Stimulated activated CD4-positive, alpha-beta T cell treated with anti-CD3 and anti-CD28 coated beads, Interleukin-2, amount 100 ng/mL, for 24 hours (primary cell): ENCODE measurements around the gene CLBA1.

Source experiments
- DNase-seq, 2 donors: peaks; one replicate each; pipeline ENCODE4 v3.0.0-alpha.2; 2020

CLBA1 gene

DNA sequence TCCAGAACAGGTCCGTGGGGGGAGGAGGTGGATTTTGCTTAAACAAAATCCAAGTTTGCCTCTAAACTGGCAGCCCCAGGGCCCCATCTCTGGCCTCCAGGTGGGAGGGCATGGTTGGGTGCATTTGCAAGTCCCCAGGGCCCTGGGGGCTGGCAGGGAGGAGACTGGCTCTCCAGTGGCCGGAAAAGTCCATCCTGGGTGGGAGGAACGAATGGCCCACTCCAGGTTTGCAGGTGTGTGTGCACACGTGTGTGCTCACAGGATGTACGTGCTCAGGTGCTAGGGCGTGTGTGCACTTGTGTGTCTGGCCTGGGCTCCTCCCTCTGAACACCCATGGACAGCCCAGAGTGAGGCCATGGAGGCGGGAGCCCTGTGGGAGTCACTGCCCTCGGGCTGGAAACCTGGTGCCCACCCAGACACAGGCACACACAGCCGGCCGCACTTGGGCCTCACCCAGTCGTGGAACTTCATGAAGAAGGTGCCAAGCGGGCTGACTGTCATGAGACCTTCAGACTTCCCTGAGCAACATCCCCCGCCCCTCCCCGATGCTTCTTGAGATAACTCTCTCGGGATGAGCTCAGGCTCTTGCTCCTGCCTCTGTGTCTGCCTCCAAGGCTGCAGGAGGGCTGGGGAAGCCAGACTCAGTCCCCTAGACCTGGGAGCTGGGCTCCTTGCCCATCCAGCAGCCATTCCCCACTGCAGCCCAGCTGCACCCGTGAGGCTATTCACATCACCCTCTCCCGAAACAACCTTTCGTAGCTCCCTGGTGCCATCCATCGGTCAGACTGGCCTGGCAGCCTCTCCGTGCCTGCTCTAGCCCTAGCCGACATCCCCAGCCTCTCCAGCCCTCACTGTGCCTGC lies 16.8 kb upstream of the CLBA1 start:
- no peak for DNase-seq

DNA sequence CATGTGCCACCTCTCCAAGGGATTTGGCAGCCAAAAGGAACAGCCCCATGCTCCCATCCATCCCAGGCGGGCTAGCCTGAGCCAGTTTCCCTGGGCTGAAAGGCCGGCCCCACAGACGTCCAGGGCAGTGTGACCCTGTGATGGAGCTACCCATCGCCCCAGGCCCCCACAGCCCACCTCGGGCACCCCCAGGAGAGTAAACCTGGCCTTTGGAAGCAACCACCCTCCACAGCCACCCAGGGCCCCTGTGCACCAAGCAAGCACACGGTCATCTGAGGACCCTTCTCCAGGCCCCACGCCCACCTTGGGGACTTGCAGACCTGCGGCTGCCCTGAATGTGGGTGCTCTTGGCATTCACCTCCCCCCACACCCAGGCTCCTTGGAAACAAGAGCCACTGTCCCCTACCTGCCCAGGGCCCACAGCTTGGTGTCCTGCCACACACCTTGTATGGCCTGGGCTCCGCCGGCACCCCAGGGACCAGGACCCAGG lies 15.8 kb upstream of the CLBA1 start:
- DNase-seq = no peak

- no peak for DNase-seq
Observed at GRCh38 chr14:104970231-104971068, 15.1 kb upstream of the CLBA1 start.

GRCh38 chr14:104971447-104972240 lies 13.9 kb upstream of the CLBA1 start:
- DNase-seq = no peak

DNA sequence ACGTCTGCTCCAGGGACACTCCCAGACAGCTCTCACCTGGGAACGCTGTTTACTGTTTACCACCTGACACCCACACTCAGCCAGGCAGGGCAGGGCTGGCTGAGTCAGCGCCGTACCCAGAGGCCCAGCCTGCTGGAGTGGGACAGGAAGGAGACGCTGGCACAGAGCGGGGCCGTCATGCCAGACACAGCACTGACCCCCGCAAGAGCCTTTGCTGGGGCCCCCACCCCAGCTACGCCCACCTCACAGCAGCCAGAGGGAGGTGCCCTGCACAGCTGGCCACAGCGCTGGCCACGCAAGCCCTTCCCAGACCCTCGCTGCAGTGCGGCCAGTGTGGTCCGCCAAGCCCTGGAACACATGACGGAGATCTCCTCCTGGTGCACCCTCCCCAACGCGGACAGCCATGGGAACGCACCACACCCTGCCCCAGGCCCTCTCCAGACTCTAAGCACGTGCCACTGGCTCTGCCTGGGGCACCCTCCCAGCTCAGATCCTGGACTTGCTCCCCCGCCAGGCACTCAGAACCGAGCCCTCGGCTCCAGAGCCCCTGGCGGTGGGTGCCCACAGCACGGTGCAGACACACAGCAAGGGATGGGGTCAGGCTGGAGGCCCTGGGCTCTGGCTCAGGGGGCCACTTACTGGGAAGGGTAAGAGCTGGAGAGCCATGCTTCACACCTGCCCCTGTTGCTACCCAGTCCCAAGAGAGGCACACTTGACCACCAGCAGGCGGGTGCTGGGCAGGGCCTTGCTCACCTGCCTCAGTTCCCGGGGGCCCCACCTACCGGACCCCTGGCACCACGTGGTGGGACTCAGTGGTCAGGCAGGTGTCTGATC lies 13.1 kb upstream of the CLBA1 start:
- no peak for DNase-seq

- no peak for DNase-seq
Observed at GRCh38 chr14:104973135-104973384, 12.5 kb upstream of the CLBA1 start.

DNA sequence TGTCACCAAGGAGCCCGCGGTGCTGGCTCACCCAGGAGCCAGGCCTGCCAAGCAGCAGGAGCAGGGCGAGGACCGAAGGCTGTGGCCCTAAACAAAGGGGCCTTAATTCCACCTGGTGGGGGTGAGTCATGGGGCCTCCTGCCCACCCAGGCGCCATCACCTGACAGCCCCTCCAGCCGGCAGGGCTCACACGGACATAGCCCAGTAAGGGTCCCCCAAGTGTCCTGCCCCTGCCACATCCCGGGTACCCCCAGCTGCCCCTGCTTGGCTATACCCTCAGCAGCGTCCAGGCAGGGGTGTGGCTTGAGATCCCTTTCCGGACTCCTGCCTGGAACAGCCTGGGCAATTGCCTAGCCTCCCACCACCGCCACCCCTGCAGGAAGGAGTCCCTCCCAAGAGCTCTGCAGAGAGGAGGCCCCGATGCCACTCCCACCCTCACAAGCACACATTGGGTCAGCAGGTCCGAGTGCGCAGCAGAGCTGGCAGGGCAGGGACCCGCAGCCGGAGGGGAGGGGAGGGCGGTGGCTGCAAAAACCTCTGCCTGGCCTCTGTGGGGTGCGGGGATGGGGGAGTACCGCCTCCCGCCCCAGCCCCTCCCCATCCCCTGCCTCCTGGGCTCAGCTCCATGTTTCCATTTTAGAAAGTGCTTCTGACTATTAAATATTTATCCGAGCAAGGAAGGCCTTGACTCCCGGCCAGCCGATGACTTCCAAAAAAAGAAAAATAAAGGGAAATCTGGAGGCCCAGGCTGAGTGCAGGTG lies 12.0 kb upstream of the CLBA1 start:
- no peak for DNase-seq

DNA sequence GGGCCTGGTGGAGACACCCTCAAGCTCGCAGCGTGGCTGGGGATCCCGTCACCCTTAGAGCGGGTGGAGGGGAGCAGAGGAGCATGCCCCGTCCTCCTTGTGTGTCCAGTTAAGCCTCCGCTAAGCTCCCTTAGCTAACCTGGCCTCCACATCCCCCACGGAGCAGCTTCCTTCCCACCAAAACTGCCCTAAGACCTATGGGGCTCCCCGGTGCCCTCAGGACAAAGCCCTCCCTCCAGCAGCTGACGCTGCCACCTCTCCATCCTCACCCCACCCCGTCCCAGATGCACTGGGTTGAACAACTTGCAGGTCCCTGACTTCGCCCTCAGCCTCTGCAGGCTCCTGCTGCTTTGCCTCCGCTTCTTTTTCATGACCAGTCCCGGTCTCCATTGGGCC lies 11.4 kb upstream of the CLBA1 start:
- DNase-seq = no peak

GRCh38 chr14:104974665-104975390 lies 10.8 kb upstream of the CLBA1 start:
- DNase-seq = no peak

DNA sequence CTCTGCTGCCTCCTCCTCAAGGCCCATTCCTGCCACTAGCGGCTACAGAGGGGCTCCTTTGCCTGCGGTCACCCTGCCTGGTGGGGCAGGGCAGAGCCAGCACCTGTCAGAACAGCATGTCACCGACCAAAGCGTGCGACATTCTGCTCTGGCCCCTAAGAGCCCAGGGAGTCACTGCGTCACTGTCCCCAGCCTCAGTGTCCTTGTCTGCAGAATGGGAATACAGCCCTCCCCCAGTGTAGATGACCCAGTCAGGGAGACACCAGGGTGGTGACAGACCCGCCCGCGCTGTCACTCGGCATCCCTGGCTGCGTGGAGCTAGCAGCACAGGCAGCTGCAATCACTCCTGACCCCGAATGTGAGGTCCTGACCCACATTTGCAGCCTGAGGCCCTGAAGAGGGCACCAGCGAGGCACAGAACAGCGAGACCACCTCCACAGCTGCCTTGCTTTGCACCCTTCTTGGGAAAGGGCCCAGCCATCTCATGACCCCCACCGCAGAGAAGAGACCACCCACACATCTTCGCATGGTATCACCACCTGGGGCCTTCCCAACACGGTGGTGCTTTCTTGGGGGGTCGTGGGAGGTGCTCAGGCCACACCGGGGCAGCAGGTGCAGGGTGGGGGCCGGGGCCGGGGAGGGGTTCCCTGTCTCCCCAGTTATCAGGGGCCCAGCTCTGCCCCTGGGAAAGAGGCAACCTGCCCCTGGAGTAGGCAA lies 9.9 kb upstream of the CLBA1 start:
- peak in 1 of 2 donors; percentile 35 for DNase-seq

DNA sequence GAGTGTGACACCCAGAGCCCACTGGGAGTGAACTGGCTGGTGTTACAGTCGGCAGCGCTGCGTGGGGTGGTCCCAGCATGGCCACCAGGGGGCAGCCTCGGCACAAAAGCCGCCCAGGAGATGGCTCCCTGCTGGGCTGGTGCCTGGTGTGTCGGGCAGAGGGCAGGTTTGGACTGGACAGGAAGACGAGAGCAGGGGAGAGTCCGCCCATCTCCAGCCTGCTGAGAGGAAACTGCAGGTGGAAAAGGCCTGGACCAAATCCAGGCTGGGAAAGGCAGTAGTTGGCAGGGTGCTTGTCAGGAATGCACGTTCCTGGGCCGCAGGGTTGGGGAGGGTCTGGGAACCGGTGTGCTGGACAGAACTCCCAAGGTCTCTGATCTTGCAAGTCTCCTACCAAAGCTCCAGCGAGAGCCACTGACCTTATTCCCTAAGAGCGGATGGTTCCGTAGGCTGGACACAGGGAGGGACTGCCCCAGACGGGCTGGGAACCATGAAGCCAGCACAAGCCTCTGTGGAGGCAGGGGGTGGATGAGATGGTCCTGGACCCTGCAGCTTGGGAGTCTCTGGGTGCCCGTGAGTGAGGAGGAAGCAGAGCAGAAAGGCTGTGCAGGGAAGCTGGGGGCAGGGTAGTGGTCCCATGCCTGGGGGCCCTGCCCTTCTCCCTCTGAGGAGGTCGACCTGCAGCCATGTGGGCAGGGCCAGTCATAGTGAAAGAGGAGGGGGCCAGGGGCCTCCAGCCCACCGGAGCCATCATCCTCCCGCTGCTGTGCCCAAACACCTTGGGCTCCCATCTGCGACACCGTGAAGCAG lies 9.2 kb upstream of the CLBA1 start:
- DNase-seq = peak; percentile 91 to 92

DNA sequence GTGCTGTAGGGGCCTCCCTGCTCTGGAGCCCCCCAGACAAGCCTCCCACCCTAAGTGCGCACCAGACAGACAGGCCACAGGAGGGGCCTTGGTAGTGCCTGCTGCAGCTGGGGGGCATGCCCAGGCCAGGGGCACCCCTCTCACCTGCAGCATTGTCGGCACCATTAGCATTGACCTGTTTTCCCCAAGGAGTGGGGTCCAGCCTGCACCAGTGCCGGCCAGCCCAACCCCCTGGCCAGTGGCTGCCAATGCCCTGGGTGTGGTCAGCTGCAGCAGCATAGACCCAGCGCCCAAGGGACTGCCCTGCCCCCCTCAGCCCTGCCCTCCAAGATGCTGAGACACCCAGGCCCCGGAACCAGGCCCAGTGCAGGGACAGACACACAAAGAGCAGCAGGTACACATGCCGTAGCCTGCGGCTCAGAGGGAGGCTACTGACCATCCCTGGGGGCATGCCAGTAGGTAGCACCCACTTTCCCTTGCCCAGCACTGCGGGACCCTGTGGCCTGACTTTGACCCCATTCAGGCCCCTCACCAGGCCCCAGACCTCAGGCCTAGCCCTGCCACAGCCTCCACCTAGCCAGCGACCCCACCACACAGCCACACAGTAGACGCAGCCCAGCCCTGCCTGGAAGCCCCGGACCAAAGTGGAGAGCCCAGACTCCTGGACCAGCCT lies 8.4 kb upstream of the CLBA1 start:
- DNase-seq = no peak

GRCh38 chr14:104977681-104978653 lies 7.6 kb upstream of the CLBA1 start, which contains the start of gene AHNAK2:
Gene AHNAK2, minus strand, starts transcription at chr14:104978374. Its CDS starts 137 bp downstream, at chr14:104978237.
- DNase-seq = peak; percentile 61 to 73

GRCh38 chr14:104978746-104979691 lies 6.6 kb upstream of the CLBA1 start:
- DNase-seq = no peak

- no peak for DNase-seq
Observed at GRCh38 chr14:104979758-104980610, 5.6 kb upstream of the CLBA1 start.
